ENCODE measurements around the gene TTC23. TPM values are rescaled to one million over a fixed set of nuclear protein-coding genes. Genes with fewer than 3 reads are reported as not detected.
"Not testable (repeated sequence)": the region's sequence is repeated elsewhere in the genome, so short reads cannot be mapped to it uniquely, and the experiment has no call there.

Gene TTC23
- total RNA-seq, 2 experiments from 2014 or later, result 2.8 to 7.6 TPM

- H3K36me3 ChIP-seq (ENCODE audit: insufficient read depth, low read length), result no peaks in the 10 kb centered on the region
- BruUV-seq (replicated peaks), result no TSS peak
- H3K4me1 ChIP-seq (ENCODE audit: insufficient read depth, low read length, poor library complexity, severe bottlenecking), result no peaks in the 10 kb centered on the region
- H3K9me3 ChIP-seq (ENCODE audit: low read length), result no peaks in the 10 kb centered on the region
- no peaks in the 10 kb centered on the region for H4K20me1 ChIP-seq (ENCODE audit: insufficient read depth, low read length)
- no peak overlapping the region for H3K4me2 ChIP-seq (ENCODE audit: low read length)
- H2AFZ ChIP-seq (ENCODE audit: low read length), result no peak overlapping the region
- no peak for TF ChIP-seq EZH2phosphoT487 (IDR thresholded peaks at IDR 0.05; ENCODE audit: borderline replicate concordance, low read depth, low read length)
- TF ChIP-seq CTCF (conservative IDR thresholded peaks at IDR 0.05; ENCODE audit: low read length), result no peak
- no peak overlapping the region for H3K27ac ChIP-seq (ENCODE audit: low read depth, low read length, poor library complexity, severe bottlenecking)
- no peaks in the 10 kb centered on the region for H3K9me2 ChIP-seq (ENCODE audit: insufficient read depth, low read length)
- H3K79me2 ChIP-seq (ENCODE audit: insufficient read depth, low read depth, low read length), result no peaks in the 10 kb centered on the region
- DNase-seq (ENCODE audit: low spot score), result no peak
- CTCF ChIA-PET (ENCODE audit: unreplicated experiment), result no interaction called here
- POLR2A ChIA-PET, result no interaction called here
- no peak overlapping the region for H3K4me3 ChIP-seq (ENCODE audit: low read depth, low read length, poor library complexity, severe bottlenecking)
- intact Hi-C loops (cut with micrococcal nuclease; ENCODE audit: unreplicated experiment), result no loop called here
These were observed 47.8 kb downstream of the TTC23 start for GRCh38 chr15:99201408-99202175.

GRCh38 chr15:99197856-99198255 is 51.5 kb downstream of the TTC23 start:
- DNase-seq (ENCODE audit: low spot score), result no peak
- intact Hi-C loops (cut with micrococcal nuclease; ENCODE audit: unreplicated experiment), result no loop called here
- no peaks in the 10 kb centered on the region for H3K36me3 ChIP-seq (ENCODE audit: insufficient read depth, low read length)
- H2AFZ ChIP-seq (ENCODE audit: low read length), result no peak overlapping the region
- H3K79me2 ChIP-seq (ENCODE audit: insufficient read depth, low read depth, low read length), result no peaks in the 10 kb centered on the region
- no TSS peak for BruUV-seq (replicated peaks)
- H3K9me2 ChIP-seq (ENCODE audit: insufficient read depth, low read length), result no peaks in the 10 kb centered on the region
- no peak overlapping the region for H3K27ac ChIP-seq (ENCODE audit: low read depth, low read length, poor library complexity, severe bottlenecking)
- ChIA-PET POLR2A (interaction anchor here (0.6 kb wide), 1 partner anchor 196 kb away, joined by 3 read pairs; no protein-coding TSS in a partner anchor), CTCF (ENCODE audit: unreplicated experiment) (no interaction called here)
- no peak for TF ChIP-seq EZH2phosphoT487 (IDR thresholded peaks at IDR 0.05; ENCODE audit: borderline replicate concordance, low read depth, low read length)
- TF ChIP-seq CTCF (conservative IDR thresholded peaks at IDR 0.05; ENCODE audit: low read length), result no peak
- H3K4me1 ChIP-seq (ENCODE audit: insufficient read depth, low read length, poor library complexity, severe bottlenecking), result no peaks in the 10 kb centered on the region
- H3K9me3 ChIP-seq (ENCODE audit: low read length), result no peaks in the 10 kb centered on the region
- H3K4me3 ChIP-seq (ENCODE audit: low read depth, low read length, poor library complexity, severe bottlenecking), result no peak overlapping the region
- no peaks in the 10 kb centered on the region for H4K20me1 ChIP-seq (ENCODE audit: insufficient read depth, low read length)
- no peak overlapping the region for H3K4me2 ChIP-seq (ENCODE audit: low read length)

- DNase-seq (ENCODE audit: low spot score); H3K9me2 ChIP-seq (ENCODE audit: insufficient read depth, low read length); H3K4me1 ChIP-seq (ENCODE audit: insufficient read depth, low read length, poor library complexity, severe bottlenecking); H3K36me3 ChIP-seq (ENCODE audit: insufficient read depth, low read length); H3K9me3 ChIP-seq (ENCODE audit: low read length); CTCF ChIA-PET (ENCODE audit: unreplicated experiment); H3K4me2 ChIP-seq (ENCODE audit: low read length); BruUV-seq (replicated peaks); H3K4me3 ChIP-seq (ENCODE audit: low read depth, low read length, poor library complexity, severe bottlenecking); POLR2A ChIA-PET; H3K27ac ChIP-seq (ENCODE audit: low read depth, low read length, poor library complexity, severe bottlenecking); H3K79me2 ChIP-seq (ENCODE audit: insufficient read depth, low read depth, low read length); intact Hi-C loops (cut with micrococcal nuclease; ENCODE audit: unreplicated experiment); H2AFZ ChIP-seq (ENCODE audit: low read length); H4K20me1 ChIP-seq (ENCODE audit: insufficient read depth, low read length): not testable (repeated sequence)
These were observed 57.2 kb downstream of the TTC23 start for GRCh38 chr15:99192181-99192580.
